Liver (tissue), 9 donors: ENCODE data around the gene LGI1. TPM values are rescaled to one million over a fixed set of nuclear protein-coding genes. Genes with fewer than 3 reads are reported as not detected.
A peak's percentile ranks its signal among the peaks of the same experiment; 100 is the strongest.

Experiments
- DNase-seq: peaks from one replicate; pipeline ENCODE4 v3.0.0-alpha.2; 2017; ENCODE audit warnings: low spot score
- H3K27ac ChIP-seq, 2 donors: one replicate each; pipeline ENCODE4 v1.7.0; 2013; ENCODE audit warnings: inconsistent platforms in 2 of 2, low read length in 2 of 2, control low read depth in 1 of 2, low read depth in 1 of 2, mild to moderate bottlenecking in 1 of 2
- H3K27me3 ChIP-seq, 4 donors: one replicate each; pipeline versions ENCODE4 v1.6.1 to v1.7.0; 2013; ENCODE audit warnings: low read length in 3 of 4, inconsistent platforms in 1 of 4, mild to moderate bottlenecking in 1 of 4, moderate library complexity in 1 of 4; ENCODE audit not compliant: control insufficient read depth in 4 of 4, insufficient read depth in 4 of 4
- H3K36me3 ChIP-seq, 4 donors: one replicate each; pipeline versions ENCODE4 v1.6.1 to v1.7.0; 2013; ENCODE audit warnings: low read length in 3 of 4, mild to moderate bottlenecking in 3 of 4, low read depth in 1 of 4, moderate library complexity in 1 of 4; ENCODE audit not compliant: control insufficient read depth in 4 of 4, insufficient read depth in 3 of 4
- H3K4me1 ChIP-seq, 4 donors: one replicate each; pipeline versions ENCODE4 v1.6.1 to v1.7.0; 2013; ENCODE audit warnings: low read length in 3 of 4, mild to moderate bottlenecking in 3 of 4, moderate library complexity in 1 of 4; ENCODE audit not compliant: control insufficient read depth in 4 of 4, insufficient read depth in 4 of 4
- H3K4me3 ChIP-seq, 3 donors: one replicate each; pipeline versions ENCODE4 v1.6.1 to v1.7.0; 2013; ENCODE audit warnings: low read length in 3 of 3, control low read depth in 1 of 3, low read depth in 1 of 3, mild to moderate bottlenecking in 1 of 3
- H3K9ac ChIP-seq, 2 donors: one replicate each; pipeline ENCODE4 v1.7.0; 2013; ENCODE audit warnings: low read length in 2 of 2, mild to moderate bottlenecking in 2 of 2, moderate library complexity in 2 of 2, control low read depth in 1 of 2, low read depth in 1 of 2
- H3K9me3 ChIP-seq, 4 donors: one replicate each; pipeline versions ENCODE4 v1.6.1 to v1.7.0; 2013; ENCODE audit warnings: low read length in 3 of 4; ENCODE audit not compliant: control insufficient read depth in 4 of 4
- ATF3 ChIP-seq: IDR thresholded peaks from 2 replicates; pipeline ENCODE4 v1.6.1; 2016; ENCODE audit warnings: antibody characterized with exemption
- CTCF ChIP-seq: fragments of 150-350 bp; IDR thresholded peaks from 2 replicates; pipeline ENCODE4 v1.5.1; 2017; ENCODE audit warnings: improper control_type of control experiment, low read depth, low read length; ENCODE audit not compliant: missing input control
- EGR1 ChIP-seq, 2 donors: IDR thresholded peaks; 2 replicates each; pipeline ENCODE4 v1.6.1; 2016 to 2018; ENCODE audit warnings: antibody characterized with exemption in 2 of 2, low read depth in 2 of 2
- FOXA1 ChIP-seq: IDR thresholded peaks from 2 replicates; pipeline ENCODE4 v1.6.1; 2016; ENCODE audit warnings: antibody characterized with exemption
- FOXA2 ChIP-seq: IDR thresholded peaks from 2 replicates; pipeline ENCODE4 v1.6.1; 2016; ENCODE audit warnings: antibody characterized with exemption
- GABPA ChIP-seq, 2 donors: IDR thresholded peaks in 1 of 2; conservative IDR thresholded peaks in 1 of 2; 2 replicates each; pipeline ENCODE4 v1.6.1; 2016; ENCODE audit warnings: antibody characterized with exemption in 2 of 2, mild to moderate bottlenecking in 1 of 2, moderate library complexity in 1 of 2
- HNF4A ChIP-seq, 2 donors: conservative IDR thresholded peaks; 2 replicates each; pipeline ENCODE4 v1.6.1; 2016; ENCODE audit warnings: antibody characterized with exemption in 2 of 2, mild to moderate bottlenecking in 2 of 2
- HNF4G ChIP-seq: IDR thresholded peaks from 2 replicates; pipeline ENCODE4 v1.6.1; 2016; ENCODE audit warnings: antibody characterized with exemption
- JUND ChIP-seq, 2 donors: IDR thresholded peaks; 2 replicates each; pipeline ENCODE4 v1.6.1; 2016; ENCODE audit warnings: antibody characterized with exemption in 2 of 2
- MAX ChIP-seq: IDR thresholded peaks from 2 replicates; pipeline ENCODE4 v1.6.1; 2016; ENCODE audit warnings: antibody characterized with exemption
- NR2F2 ChIP-seq: IDR thresholded peaks from 2 replicates; pipeline ENCODE4 v1.6.1; 2016; ENCODE audit warnings: antibody characterized with exemption
- RAD21 ChIP-seq, 2 donors: IDR thresholded peaks; 2 replicates each; pipeline ENCODE4 v1.6.1; 2016; ENCODE audit warnings: antibody characterized with exemption in 2 of 2, mild to moderate bottlenecking in 2 of 2
- REST ChIP-seq: IDR thresholded peaks from 2 replicates; pipeline ENCODE4 v1.6.1; 2016; ENCODE audit warnings: antibody characterized with exemption, mild to moderate bottlenecking
- RXRA ChIP-seq, 2 donors: IDR thresholded peaks; 2 replicates each; pipeline ENCODE4 v1.6.1; 2017 to 2018; ENCODE audit warnings: antibody characterized with exemption in 2 of 2, mild to moderate bottlenecking in 1 of 2
- TAF1 ChIP-seq: conservative IDR thresholded peaks from 2 replicates; pipeline ENCODE4 v1.6.1; 2016; ENCODE audit warnings: antibody characterized with exemption, mild to moderate bottlenecking
- YY1 ChIP-seq: IDR thresholded peaks from 2 replicates; pipeline ENCODE4 v1.6.1; 2016; ENCODE audit warnings: antibody characterized with exemption, mild to moderate bottlenecking
- WGBS: extraction: QIAGEN DNeasy Blood & Tissue Kit; methylation state at CpG from one replicate; pipeline ENCODE4 v1.1.7; 2013; 5-methylcytosine and 5-hydroxymethylcytosine counted together
- polyA plus RNA-seq, 2 donors: library from polyadenylated mRNA; stranded (reverse) in 1 of 2; unstranded in 1 of 2; fragments of 200-250 nt in 1 of 2; fragments of >200 nt in 1 of 2; fragmentation: Nextera tagmentation in 1 of 2; extraction: Ambion mirVana in 1 of 2; gene quantifications; one replicate each; pipeline versions ENCODE4 v1.2.1 to v1.2.3, GENCODE V29; 2013 to 2015
- total RNA-seq, 2 donors: library from RNA; depleted of rRNA; stranded (reverse); fragments of >200 nt; gene quantifications; one replicate each; pipeline ENCODE4 v1.2.3, GENCODE V29; 2014
- donor health status: healthy.
- donor health status: healthy.
- donor health status: healthy.
- donor health status: healthy.
- donor health status: healthy.

LGI1 gene
- total and polyA plus RNA-seq, 4 donors = 0.28 to 1.2 (median 1.1) TPM; not detected in 1

GRCh38 chr10:93815304-93816096, 57.8 kb downstream of the LGI1 start:
- peak in 1 of 2 donors; percentile 12 for TF ChIP-seq RAD21 (IDR thresholded peaks at IDR 0.05)
- TF ChIP-seq GABPA (IDR thresholded peaks at IDR 0.05 in 1 of 2, conservative IDR thresholded peaks at IDR 0.05 in 1 of 2) = no peak
- no peak for TF ChIP-seq ATF3
- no peak overlapping the region for H3K9ac ChIP-seq
- DNase-seq = no peak

GRCh38 chr10:93816123-93816747, 58.5 kb downstream of the LGI1 start:
- Histone ChIP-seq H3K9ac (no peak overlapping the region), H3K4me3 (no peak overlapping the region), H3K27me3 (peaks cover 0 to 4% (median 0%) of the 10 kb centered on the region in 4 donors), H3K27ac (no peak overlapping the region), H3K9me3 (no peaks in the 10 kb centered on the region), H3K36me3 (no peaks in the 10 kb centered on the region), H3K4me1 (peaks cover 0 to 7% (median 4%) of the 10 kb centered on the region in 4 donors)
- TF ChIP-seq RXRA (IDR thresholded peaks at IDR 0.05) (peak in 1 of 2 donors; percentile 32), TAF1 (no peak), YY1 (no peak), RAD21 (IDR thresholded peaks at IDR 0.05) (peak; percentile 86 to 87), HNF4G (no peak), HNF4A (conservative IDR thresholded peaks at IDR 0.05) (no peak), CTCF (peak; percentile 63), EGR1 (IDR thresholded peaks at IDR 0.05; ENCODE audit: low read depth in 2 of 2) (no peak)
- DNase-seq = peak; percentile 41
- 16% methylated on average over 8 of the region's 8 CpGs for WGBS

More at GRCh38 chr10:93815304-93816096, 57.8 kb downstream of the LGI1 start:
- H3K4me1 ChIP-seq = peaks cover 0 to 7% (median 4%) of the 10 kb centered on the region in 4 donors
- no peak overlapping the region for H3K27ac ChIP-seq
- H3K9me3 ChIP-seq = no peaks in the 10 kb centered on the region
- H3K36me3 ChIP-seq = no peaks in the 10 kb centered on the region
- peaks cover 0 to 4% (median 0%) of the 10 kb centered on the region in 4 donors for H3K27me3 ChIP-seq
- no peak overlapping the region for H3K4me3 ChIP-seq
- WGBS = 39% methylated on average over 10 of the region's 10 CpGs

GRCh38 chr10:93818086-93818485, 60.4 kb downstream of the LGI1 start:
- no peak overlapping the region for H3K4me3 ChIP-seq
- H3K36me3 ChIP-seq = no peaks in the 10 kb centered on the region
- H3K4me1 ChIP-seq = peaks cover 0 to 7% (median 4%) of the 10 kb centered on the region in 4 donors
- no peak overlapping the region for H3K27ac ChIP-seq
- H3K27me3 ChIP-seq = peaks cover 0 to 4% (median 0%) of the 10 kb centered on the region in 4 donors
- DNase-seq = no peak
- 76% methylated on average over 5 of the region's 5 CpGs for WGBS
- H3K9me3 ChIP-seq = no peaks in the 10 kb centered on the region
- no peak for TF ChIP-seq NR2F2
- TF ChIP-seq HNF4G = no peak
- TF ChIP-seq EGR1 (IDR thresholded peaks at IDR 0.05; ENCODE audit: low read depth in 2 of 2) = no peak
- TF ChIP-seq JUND (IDR thresholded peaks at IDR 0.05) = no peak
- TF ChIP-seq MAX = no peak
- TF ChIP-seq RXRA (IDR thresholded peaks at IDR 0.05) = no peak
- TF ChIP-seq YY1 = no peak
- TF ChIP-seq GABPA (IDR thresholded peaks at IDR 0.05 in 1 of 2, conservative IDR thresholded peaks at IDR 0.05 in 1 of 2) = no peak
- no peak for TF ChIP-seq REST
- no peak for TF ChIP-seq CTCF
- no peak for TF ChIP-seq FOXA1
- TF ChIP-seq FOXA2 = no peak
- H3K9ac ChIP-seq = no peak overlapping the region
